Thyroid gland (tissue), 4 donors: ENCODE data around the gene GCNT1. TPM values are rescaled to one million over a fixed set of nuclear protein-coding genes. Genes with fewer than 3 reads are reported as not detected.

Experiments used
- DNase-seq, 2 donors: peaks; one replicate each; pipeline ENCODE4 v3.0.0-alpha.2; 2019
- H3K27ac ChIP-seq, 3 donors: fragments of 200-600 bp; sonication (generic); 1 replicate in 2 of 3; 2 replicates in 1 of 3; pipeline ENCODE4 v1.5.1; 2016 to 2019; ENCODE audit warnings: mild to moderate bottlenecking in 1 of 3, moderate library complexity in 1 of 3
- H3K27me3 ChIP-seq: fragments of 200-600 bp; sonication (generic); one replicate; pipeline ENCODE4 v1.5.1; 2019
- H3K36me3 ChIP-seq, 2 donors: fragments of 200-600 bp; sonication (generic); one replicate each; pipeline ENCODE4 v1.5.1; 2016 to 2019
- H3K4me1 ChIP-seq, 2 donors: fragments of 200-600 bp; sonication (generic); one replicate each; pipeline ENCODE4 v1.5.1; 2017 to 2019
- H3K4me3 ChIP-seq, 3 donors: fragments of 200-600 bp; sonication (generic); replicated peaks in 1 of 3; 1 replicate in 2 of 3; 2 replicates in 1 of 3; pipeline ENCODE4 v1.5.1; 2016; ENCODE audit warnings: mild to moderate bottlenecking in 1 of 3
- H3K9me3 ChIP-seq: fragments of 200-600 bp; sonication (generic); one replicate; pipeline ENCODE4 v1.5.1; 2017
- CTCF ChIP-seq, 6 experiments: fragments of 200-600 bp in 3 of 6; fragments of 450-650 bp in 3 of 6; sonication (generic) in 3 of 6; IDR thresholded peaks; one replicate each; pipeline ENCODE4 v1.5.1; 2016 to 2019; ENCODE audit warnings: antibody characterized with exemption in 6 of 6, mild to moderate bottlenecking in 2 of 6, inconsistent platforms in 1 of 6, moderate library complexity in 1 of 6
- POLR2A ChIP-seq, 2 donors: fragments of 450-650 bp; IDR thresholded peaks; one replicate each; pipeline ENCODE4 v1.6.1; 2017; ENCODE audit warnings: antibody characterized with exemption in 2 of 2, mild to moderate bottlenecking in 2 of 2, moderate library complexity in 1 of 2
- WGBS, 2 donors: methylation state at CpG; one replicate each; pipeline ENCODE4 v1.1.5; 2017; 5-methylcytosine and 5-hydroxymethylcytosine counted together
- intact Hi-C: fragments of 100-400 bp; cut with DNase I; formaldehyde crosslinking; loops from one replicate; pipeline ENCODE4 v1.15.1; 2023
- total RNA-seq, 4 donors: library from RNA; depleted of rRNA; stranded (reverse); fragments of >200 nt; gene quantifications; one replicate each; pipeline ENCODE4 v1.2.3, GENCODE V29; 2016

GCNT1 gene
- total RNA-seq, 4 donors from 2014 or later = 15.4 to 340 (median 30.9) TPM

GRCh38 chr9:76553680-76554079 is 94.7 kb downstream of the GCNT1 start:
- DNase-seq = no peak
- TF ChIP-seq CTCF (IDR thresholded peaks at IDR 0.05) (no peak), POLR2A (IDR thresholded peaks at IDR 0.05) (no peak)
- no peaks in the 10 kb centered on the region for H3K36me3 ChIP-seq
- no peak overlapping the region for H3K27ac ChIP-seq
- no peaks in the 10 kb centered on the region for H3K27me3 ChIP-seq
- H3K4me1 ChIP-seq = no peaks in the 10 kb centered on the region
- H3K4me3 ChIP-seq = no peak overlapping the region
- intact Hi-C loops = no loop called here
- WGBS, 2 donors = 70 to 80% methylated on average over 5 of the region's 5 CpGs
- H3K9me3 ChIP-seq = no peaks in the 10 kb centered on the region

Other genes starting within 250 kb of the GCNT1 start
- 10 to 100 TPM; 29.3 to 40.0 (median 34.8) TPM for gene RFK, start 64.8 kb upstream of the GCNT1 start, total RNA-seq